GM06990 (cell line): ENCODE results near the gene ADAMTSL1.

Experiments used
- DNase-seq: peaks from one replicate; pipeline ENCODE4 v3.0.0-alpha.2; 2011; ENCODE audit not compliant: insufficient read length; ENCODE audit errors: extremely low read depth
- H3K27me3 ChIP-seq: replicated peaks from 2 replicates; pipeline ENCODE4 v1.6.0; 2011; ENCODE audit warnings: low read length; ENCODE audit not compliant: control insufficient read depth, insufficient read depth
- H3K36me3 ChIP-seq: 2 replicates; pipeline ENCODE4 v1.5.1; 2011; ENCODE audit warnings: low read length; ENCODE audit not compliant: control insufficient read depth, insufficient read depth
- H3K4me3 ChIP-seq: replicated peaks from 2 replicates; pipeline ENCODE4 v1.5.1; 2011; ENCODE audit warnings: low read depth, mild to moderate bottlenecking, control low read depth, low read length
- TF ChIP-seq, protein P1 (sequence below): IDR thresholded peaks from 2 replicates; pipeline ENCODE4 v1.5.1; 2011; ENCODE audit warnings: low read length, control low read depth, mild to moderate bottlenecking, inconsistent platforms; ENCODE audit not compliant: insufficient read depth, poor library complexity, severe bottlenecking

Gene ADAMTSL1

DNA sequence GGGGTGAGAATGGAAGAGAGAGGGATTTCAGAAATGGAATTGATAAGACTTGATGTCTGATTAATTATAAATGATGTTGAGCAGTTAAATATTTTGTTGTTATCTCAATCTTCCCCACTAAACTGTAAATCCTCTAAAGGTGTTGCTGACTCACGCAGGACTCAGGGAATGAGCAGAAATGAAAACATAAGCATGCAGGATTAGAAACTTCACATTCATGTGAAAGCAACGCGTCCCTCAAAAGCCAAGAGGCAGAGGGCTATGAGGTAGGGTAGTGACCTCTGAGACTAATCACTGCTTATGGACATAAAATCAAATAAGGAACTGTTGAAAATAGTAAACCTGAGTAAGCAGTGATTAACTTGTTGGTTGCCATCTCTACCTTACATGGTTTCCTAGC is 21.1 kb downstream of the ADAMTSL1 start:
- no peaks in the 10 kb centered on the region for H3K36me3 ChIP-seq
- no peak overlapping the region for H3K4me3 ChIP-seq
- TF ChIP-seq, protein P1, sequence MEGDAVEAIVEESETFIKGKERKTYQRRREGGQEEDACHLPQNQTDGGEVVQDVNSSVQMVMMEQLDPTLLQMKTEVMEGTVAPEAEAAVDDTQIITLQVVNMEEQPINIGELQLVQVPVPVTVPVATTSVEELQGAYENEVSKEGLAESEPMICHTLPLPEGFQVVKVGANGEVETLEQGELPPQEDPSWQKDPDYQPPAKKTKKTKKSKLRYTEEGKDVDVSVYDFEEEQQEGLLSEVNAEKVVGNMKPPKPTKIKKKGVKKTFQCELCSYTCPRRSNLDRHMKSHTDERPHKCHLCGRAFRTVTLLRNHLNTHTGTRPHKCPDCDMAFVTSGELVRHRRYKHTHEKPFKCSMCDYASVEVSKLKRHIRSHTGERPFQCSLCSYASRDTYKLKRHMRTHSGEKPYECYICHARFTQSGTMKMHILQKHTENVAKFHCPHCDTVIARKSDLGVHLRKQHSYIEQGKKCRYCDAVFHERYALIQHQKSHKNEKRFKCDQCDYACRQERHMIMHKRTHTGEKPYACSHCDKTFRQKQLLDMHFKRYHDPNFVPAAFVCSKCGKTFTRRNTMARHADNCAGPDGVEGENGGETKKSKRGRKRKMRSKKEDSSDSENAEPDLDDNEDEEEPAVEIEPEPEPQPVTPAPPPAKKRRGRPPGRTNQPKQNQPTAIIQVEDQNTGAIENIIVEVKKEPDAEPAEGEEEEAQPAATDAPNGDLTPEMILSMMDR = no peak
- DNase-seq = no peak
- no peaks in the 10 kb centered on the region; the same call in 1 of the 2 replicates for H3K27me3 ChIP-seq

DNA sequence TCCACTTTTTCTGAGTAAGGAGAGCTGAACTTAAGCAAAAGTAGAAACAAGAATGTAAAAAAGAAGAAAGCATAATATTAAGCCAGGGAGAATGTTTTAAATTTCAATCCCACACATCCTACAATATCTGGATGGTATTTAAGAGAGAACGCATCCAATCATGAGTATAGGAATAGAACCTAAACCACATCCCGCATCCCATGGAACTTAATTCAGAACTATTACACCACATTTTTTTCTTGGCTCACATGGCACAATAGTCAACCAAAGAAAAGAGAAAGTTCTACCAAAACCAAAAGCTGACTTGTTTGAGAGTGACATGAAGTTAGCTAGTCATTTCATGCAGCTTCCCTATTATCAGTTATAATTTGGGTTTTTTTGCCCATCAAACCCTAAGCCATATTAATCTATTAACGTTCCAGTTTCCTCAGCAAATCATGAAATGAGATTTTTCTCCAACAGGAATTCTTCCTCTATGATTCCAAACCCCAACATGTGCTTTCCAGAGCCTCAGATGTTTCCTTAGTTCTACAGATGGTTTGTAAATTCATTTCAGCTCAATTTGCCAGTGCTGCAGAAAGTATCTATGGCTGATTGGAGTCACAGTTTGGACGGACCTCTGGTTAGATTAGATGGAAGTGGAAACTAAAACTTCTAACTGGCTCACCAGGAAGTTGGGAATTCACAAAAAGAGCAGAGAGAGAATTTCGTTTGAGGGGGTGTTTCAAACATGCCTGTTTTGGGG is 22.5 kb downstream of the ADAMTSL1 start:
- TF ChIP-seq, protein P1 = no peak
- H3K36me3 ChIP-seq = no peaks in the 10 kb centered on the region
- no peak for DNase-seq
- no peaks in the 10 kb centered on the region for H3K27me3 ChIP-seq
- H3K4me3 ChIP-seq = no peak overlapping the region

DNA sequence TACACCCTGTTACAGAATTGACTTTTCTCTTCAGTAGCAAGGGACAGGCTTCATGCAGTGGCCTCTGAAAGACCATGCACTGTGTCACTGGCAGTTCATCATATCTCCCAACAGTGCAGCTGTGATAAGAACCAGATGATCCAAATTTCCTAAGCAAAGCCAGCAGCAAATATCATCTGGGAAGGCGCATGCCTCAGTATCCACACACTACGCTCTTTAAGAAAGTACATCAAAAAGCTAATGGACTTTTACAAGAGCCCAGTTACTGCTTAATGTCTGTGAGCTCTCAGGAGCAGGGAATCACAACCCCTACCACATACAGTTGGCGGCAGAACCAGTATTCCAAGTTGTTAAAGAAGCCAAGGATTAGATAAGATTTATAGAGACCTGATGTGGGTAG is 25.1 kb downstream of the ADAMTSL1 start:
- Histone ChIP-seq H3K4me3 (no peak overlapping the region), H3K36me3 (no peaks in the 10 kb centered on the region), H3K27me3 (no peaks in the 10 kb centered on the region)
- TF ChIP-seq, protein P1 = no peak
- no peak for DNase-seq

DNA sequence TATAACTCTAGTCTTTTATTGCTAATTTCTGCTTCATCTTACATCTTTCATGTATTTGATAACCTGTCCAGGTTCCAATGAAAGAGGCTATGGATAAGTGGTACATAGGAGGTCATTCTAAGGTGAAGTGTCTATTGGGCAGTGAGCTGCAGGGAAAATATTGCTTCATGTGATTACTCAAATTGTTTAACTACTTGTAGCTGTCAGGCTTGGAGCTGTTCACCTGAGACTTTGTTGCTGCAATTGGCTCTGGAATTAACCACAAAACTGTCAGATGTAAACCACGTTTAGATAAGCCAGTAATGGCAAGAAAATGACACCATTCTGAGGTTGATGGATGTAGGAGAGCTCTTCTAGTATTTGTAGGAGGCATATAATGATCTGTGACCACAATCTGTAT is 26.0 kb downstream of the ADAMTSL1 start:
- no peak for DNase-seq
- Histone ChIP-seq H3K36me3 (no peaks in the 10 kb centered on the region), H3K4me3 (no peak overlapping the region), H3K27me3 (no peaks in the 10 kb centered on the region)
- TF ChIP-seq, protein P1 = no peak

DNA sequence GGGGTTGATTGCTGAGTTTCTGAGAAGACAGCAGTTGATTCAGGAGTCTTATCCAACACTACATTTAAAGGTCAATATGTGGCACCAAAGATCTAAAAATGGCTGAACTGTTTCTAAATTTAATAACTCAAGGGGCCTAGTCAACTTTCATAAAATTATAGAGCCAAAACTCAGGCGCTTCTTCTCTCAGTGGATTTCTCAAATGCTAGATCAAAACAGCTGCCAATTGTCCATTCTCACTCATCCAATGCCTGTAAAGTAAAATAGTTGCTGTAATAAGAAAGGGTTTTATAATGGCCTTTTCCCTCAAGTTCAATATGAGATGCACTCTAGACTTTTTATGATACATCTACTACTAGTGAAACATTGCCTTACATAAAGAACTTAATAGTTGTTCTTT is 26.5 kb downstream of the ADAMTSL1 start:
- no peaks in the 10 kb centered on the region for H3K36me3 ChIP-seq
- TF ChIP-seq, protein P1 = no peak
- no peaks in the 10 kb centered on the region for H3K27me3 ChIP-seq
- H3K4me3 ChIP-seq = no peak overlapping the region
- DNase-seq = no peak

DNA sequence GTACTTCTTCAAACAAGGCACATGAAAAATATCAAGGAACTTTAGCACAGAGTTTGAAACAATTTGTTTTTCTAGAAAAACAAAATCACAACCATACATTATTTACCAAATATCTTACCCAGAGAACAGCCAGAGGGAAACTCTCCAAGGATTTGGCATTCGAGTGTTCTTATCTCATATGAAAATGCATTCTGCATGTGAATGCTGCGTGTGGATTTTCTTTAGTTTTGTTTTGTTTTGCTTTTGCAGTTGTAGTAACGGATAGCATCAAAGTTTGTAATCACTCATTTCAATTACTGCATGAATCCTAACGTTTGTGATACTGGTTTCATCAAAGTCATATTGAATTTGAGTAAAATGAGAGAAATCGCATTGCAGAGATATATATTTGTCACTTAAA is 28.0 kb downstream of the ADAMTSL1 start:
- no peak for DNase-seq
- Histone ChIP-seq H3K4me3 (no peak overlapping the region), H3K27me3 (no peaks in the 10 kb centered on the region), H3K36me3 (no peaks in the 10 kb centered on the region)
- TF ChIP-seq, protein P1 = no peak
